ENCODE measurements around the gene ATP1B3.
"Not testable (repeated sequence)": the region's sequence is repeated elsewhere in the genome, so short reads cannot be mapped to it uniquely, and the experiment has no call there.

Gene ATP1B3

GRCh38 chr3:141876381-141876890, at the start of gene ATP1B3:
TSS of gene ATP1B3 (plus strand) at chr3:141876643. CDS start at chr3:141876802, 159 bp downstream.
- peaks cover 2% of the 10 kb centered on the region for H3K36me3 Mint-ChIP-seq
- peak; percentile 90 for ATAC-seq

GRCh38 chr3:141828487-141828886, 48.0 kb upstream of the ATP1B3 start:
- Mint-ChIP-seq H3K36me3 (no peaks in the 10 kb centered on the region), H3K27me3 (peaks cover 12% of the 10 kb centered on the region), H3K4me3 (no peak overlapping the region), H3K27ac (no peak overlapping the region), H3K4me1 (no peaks in the 10 kb centered on the region), H3K9me3 (no peaks in the 10 kb centered on the region)
- no peak for ATAC-seq

More at GRCh38 chr3:141876381-141876890, at the start of gene ATP1B3:
- Mint-ChIP-seq H3K4me3 (peak within 1 kb of the TSS; percentile 97), H3K9me3 (no peaks in the 10 kb centered on the region), H3K27ac (peak within 1 kb of the TSS; percentile 73), H3K4me1 (peaks cover 32% of the 10 kb centered on the region), H3K27me3 (no peaks in the 10 kb centered on the region)

GRCh38 chr3:141828890-141829289, 47.6 kb upstream of the ATP1B3 start:
- H3K4me3 Mint-ChIP-seq, result no peak overlapping the region
- no peaks in the 10 kb centered on the region for H3K4me1 Mint-ChIP-seq
- H3K27me3 Mint-ChIP-seq, result peaks cover 12% of the 10 kb centered on the region
- no peak overlapping the region for H3K27ac Mint-ChIP-seq
- H3K36me3 Mint-ChIP-seq, result no peaks in the 10 kb centered on the region
- no peaks in the 10 kb centered on the region for H3K9me3 Mint-ChIP-seq
- no peak for ATAC-seq

- Mint-ChIP-seq H3K36me3 (no peaks in the 10 kb centered on the region), H3K27ac (no peak overlapping the region), H3K4me3 (no peak overlapping the region), H3K4me1 (no peaks in the 10 kb centered on the region), H3K9me3 (peaks cover 5% of the 10 kb centered on the region), H3K27me3 (peaks cover 12% of the 10 kb centered on the region)
- no peak for ATAC-seq
Measured at GRCh38 chr3:141830508-141830907, 45.9 kb upstream of the ATP1B3 start.

GRCh38 chr3:141834292-141834691, 42.2 kb upstream of the ATP1B3 start:
- Mint-ChIP-seq H3K27ac (no peak overlapping the region), H3K27me3 (no peaks in the 10 kb centered on the region), H3K4me3 (no peak overlapping the region), H3K36me3 (no peaks in the 10 kb centered on the region), H3K4me1 (no peaks in the 10 kb centered on the region), H3K9me3 (peaks cover 5% of the 10 kb centered on the region)
- no peak for ATAC-seq

- no peak for ATAC-seq
- Mint-ChIP-seq H3K4me1 (no peaks in the 10 kb centered on the region), H3K27ac (no peak overlapping the region), H3K9me3 (peaks cover 5% of the 10 kb centered on the region), H3K4me3 (no peak overlapping the region), H3K36me3 (no peaks in the 10 kb centered on the region), H3K27me3 (no peaks in the 10 kb centered on the region)
Measured at GRCh38 chr3:141835557-141836229, 40.8 kb upstream of the ATP1B3 start.

- Mint-ChIP-seq H3K9me3 (peaks cover 3% of the 10 kb centered on the region), H3K27ac (no peak overlapping the region), H3K4me1 (no peaks in the 10 kb centered on the region), H3K4me3 (no peak overlapping the region), H3K36me3 (no peaks in the 10 kb centered on the region), H3K27me3 (no peaks in the 10 kb centered on the region)
- no peak for ATAC-seq
Measured at GRCh38 chr3:141839389-141839788, 37.1 kb upstream of the ATP1B3 start.

- no peak overlapping the region for H3K27ac Mint-ChIP-seq
- no peaks in the 10 kb centered on the region for H3K9me3 Mint-ChIP-seq
- H3K4me3 Mint-ChIP-seq, result no peak overlapping the region
- H3K27me3 Mint-ChIP-seq, result no peaks in the 10 kb centered on the region
- no peaks in the 10 kb centered on the region for H3K4me1 Mint-ChIP-seq
- H3K36me3 Mint-ChIP-seq, result no peaks in the 10 kb centered on the region
- ATAC-seq, result no peak
Measured at GRCh38 chr3:141840737-141841544, 35.5 kb upstream of the ATP1B3 start.

GRCh38 chr3:141844108-141844507, 32.3 kb upstream of the ATP1B3 start:
- H3K27ac Mint-ChIP-seq, result no peak overlapping the region
- no peak for ATAC-seq
- H3K4me3 Mint-ChIP-seq, result no peak overlapping the region
- H3K9me3 Mint-ChIP-seq, result no peaks in the 10 kb centered on the region
- no peaks in the 10 kb centered on the region for H3K36me3 Mint-ChIP-seq
- no peaks in the 10 kb centered on the region for H3K4me1 Mint-ChIP-seq
- peaks cover 8% of the 10 kb centered on the region for H3K27me3 Mint-ChIP-seq

- H3K36me3 Mint-ChIP-seq, result no peaks in the 10 kb centered on the region
- ATAC-seq, result no peak
- peaks cover 8% of the 10 kb centered on the region for H3K27me3 Mint-ChIP-seq
- H3K4me3 Mint-ChIP-seq, result no peak overlapping the region
- H3K27ac Mint-ChIP-seq, result no peak overlapping the region
- no peaks in the 10 kb centered on the region for H3K4me1 Mint-ChIP-seq
- H3K9me3 Mint-ChIP-seq, result no peaks in the 10 kb centered on the region
Measured at GRCh38 chr3:141844812-141845211, 31.6 kb upstream of the ATP1B3 start.

- no peak for ATAC-seq
- H3K4me3 Mint-ChIP-seq, result no peak overlapping the region
- no peaks in the 10 kb centered on the region for H3K4me1 Mint-ChIP-seq
- H3K27me3 Mint-ChIP-seq, result peaks cover 8% of the 10 kb centered on the region
- H3K27ac Mint-ChIP-seq, result no peak overlapping the region
- H3K36me3 Mint-ChIP-seq, result no peaks in the 10 kb centered on the region
- H3K9me3 Mint-ChIP-seq, result no peaks in the 10 kb centered on the region
Measured at GRCh38 chr3:141845407-141846049, 30.9 kb upstream of the ATP1B3 start.

- no peak overlapping the region for H3K27ac Mint-ChIP-seq
- no peaks in the 10 kb centered on the region for H3K4me1 Mint-ChIP-seq
- H3K9me3 Mint-ChIP-seq, result no peaks in the 10 kb centered on the region
- no peak overlapping the region for H3K4me3 Mint-ChIP-seq
- no peaks in the 10 kb centered on the region for H3K36me3 Mint-ChIP-seq
- no peak for ATAC-seq
- peaks cover 9% of the 10 kb centered on the region for H3K27me3 Mint-ChIP-seq
Measured at GRCh38 chr3:141846050-141846433, 30.4 kb upstream of the ATP1B3 start.

GRCh38 chr3:141848159-141848748, 28.2 kb upstream of the ATP1B3 start:
- H3K4me1 Mint-ChIP-seq, H3K4me3 Mint-ChIP-seq, ATAC-seq, H3K36me3 Mint-ChIP-seq, H3K9me3 Mint-ChIP-seq, H3K27ac Mint-ChIP-seq: not testable (repeated sequence)
- H3K27me3 Mint-ChIP-seq, result peaks cover 14% of the 10 kb centered on the region

GRCh38 chr3:141849056-141849815, 27.2 kb upstream of the ATP1B3 start:
- Mint-ChIP-seq H3K36me3 (no peaks in the 10 kb centered on the region), H3K9me3 (no peaks in the 10 kb centered on the region), H3K4me1 (no peaks in the 10 kb centered on the region), H3K27ac (no peak overlapping the region), H3K27me3 (peaks cover 14% of the 10 kb centered on the region), H3K4me3 (no peak overlapping the region)
- ATAC-seq, result no peak

All from stimulated activated memory B cell treated with anti-CD40 and anti-IgM and Interleukin-4, amounts not matched to agents 10 μg/mL and 1 μg/mL and 100 μg/mL, for 72 hours (primary cell).